Keratinocyte (primary cell): ENCODE results near the gene VASP. TPM values are rescaled to one million over a fixed set of nuclear protein-coding genes. Genes with fewer than 3 reads are reported as not detected.

ENCODE experiments used
- DNase-seq: peaks from one replicate; pipeline ENCODE4 v3.0.0-alpha.2; 2011; ENCODE audit warnings: low read depth, missing footprints, low spot score
- FAIRE-seq: peaks from 2 replicates; lab custom pipeline; 2011; peaks lifted over from hg19 to GRCh38; lab: Jason Lieb, UNC
- H2AFZ ChIP-seq: 2 replicates; pipeline ENCODE4 v1.6.0; 2012; ENCODE audit warnings: low read length, control low read depth, inconsistent platforms; ENCODE audit not compliant: control insufficient read depth
- H3K27ac ChIP-seq: 2 replicates; pipeline ENCODE4 v1.5.1; 2011; ENCODE audit warnings: low read length; ENCODE audit not compliant: control insufficient read depth, insufficient read depth
- H3K27me3 ChIP-seq: 3 replicates; pipeline ENCODE4 v1.6.0; 2011; ENCODE audit warnings: low read length; ENCODE audit not compliant: control insufficient read depth, insufficient read depth; ENCODE audit errors: extremely low read depth
- H3K36me3 ChIP-seq, 2 experiments: 2 replicates in 1 of 2; 3 replicates in 1 of 2; pipeline ENCODE4 v1.5.1; 2011; ENCODE audit warnings: low read length in 2 of 2, mild to moderate bottlenecking in 1 of 2; ENCODE audit not compliant: control insufficient read depth in 2 of 2, insufficient read depth in 2 of 2; ENCODE audit errors: extremely low read depth in 1 of 2
- H3K4me1 ChIP-seq: 3 replicates; pipeline ENCODE4 v1.5.1; 2011; ENCODE audit warnings: low read length; ENCODE audit not compliant: control insufficient read depth, insufficient read depth; ENCODE audit errors: extremely low read depth
- H3K4me2 ChIP-seq: 3 replicates; pipeline ENCODE4 v1.6.0; 2011; ENCODE audit warnings: low read depth, low read length; ENCODE audit not compliant: control insufficient read depth, insufficient read depth; ENCODE audit errors: extremely low read depth
- H3K4me3 ChIP-seq, 3 experiments: fragments of 200-600 bp in 1 of 3; sonication (generic) in 1 of 3; 2 replicates in 2 of 3; 3 replicates in 1 of 3; pipeline ENCODE4 v1.5.1; 2011 to 2016; ENCODE audit warnings: low read length in 3 of 3, mild to moderate bottlenecking in 3 of 3, control low read depth in 2 of 3, inconsistent platforms in 1 of 3, low read depth in 1 of 3, mixed read lengths in 1 of 3, mixed run types in 1 of 3, moderate library complexity in 1 of 3; ENCODE audit not compliant: control insufficient read depth in 2 of 3, insufficient read depth in 2 of 3; ENCODE audit errors: extremely low read depth in 1 of 3
- H3K79me2 ChIP-seq: 2 replicates; pipeline ENCODE4 v1.6.0; 2012; ENCODE audit warnings: low read length; ENCODE audit not compliant: control insufficient read depth, insufficient read depth
- H3K9ac ChIP-seq: 3 replicates; pipeline ENCODE4 v1.6.0; 2011; ENCODE audit warnings: low read length; ENCODE audit not compliant: control insufficient read depth, insufficient read depth; ENCODE audit errors: extremely low read depth
- H3K9me1 ChIP-seq: 3 replicates; pipeline ENCODE4 v1.6.0; 2011; ENCODE audit warnings: low read length; ENCODE audit not compliant: control insufficient read depth, insufficient read depth; ENCODE audit errors: extremely low read depth
- H3K9me3 ChIP-seq: 2 replicates; pipeline ENCODE4 v1.5.1; 2012; ENCODE audit warnings: low read depth, low read length; ENCODE audit not compliant: control insufficient read depth
- H4K20me1 ChIP-seq: 3 replicates; pipeline ENCODE4 v1.6.0; 2011; ENCODE audit warnings: low read length; ENCODE audit not compliant: control insufficient read depth, insufficient read depth; ENCODE audit errors: extremely low read depth
- EZH2 ChIP-seq: IDR thresholded peaks from one replicate; pipeline ENCODE4 v1.6.1; 2012; ENCODE audit warnings: inconsistent platforms, mild to moderate bottlenecking, low read length, moderate library complexity
- dilution Hi-C: fragments of 300-500 bp; cut with MboI; formaldehyde crosslinking; loops from one replicate; pipeline ENCODE4 v1.7.0; 2020; ENCODE audit warnings: low sequenced_read_pairs; ENCODE audit not compliant: extremely low pct_ligation_motif_present
- polyA plus RNA-seq, 5 experiments: library from polyadenylated mRNA; depleted of rRNA in 3 of 5; stranded (reverse) in 3 of 5; stranded (forward) in 1 of 5; unstranded in 1 of 5; fragments of >200 nt; gene quantifications; 1 replicate in 1 of 5; 2 replicates in 3 of 5; 3 replicates in 1 of 5; pipeline versions ENCODE4 v1.2.1 to v1.2.3, GENCODE V29; 2011 to 2012; ENCODE audit warnings: missing spikeins in 2 of 5, low read depth in 1 of 5, low replicate concordance in 1 of 5
- TF ChIP-seq, protein P1 (sequence below), 3 experiments: IDR thresholded peaks in 1 of 3; conservative IDR thresholded peaks in 1 of 3; optimal IDR thresholded peaks in 1 of 3; 2 replicates in 2 of 3; 3 replicates in 1 of 3; pipeline versions ENCODE3 to v1.5.1; 2011; ENCODE audit warnings: low read length in 3 of 3, mild to moderate bottlenecking in 3 of 3, moderate library complexity in 2 of 3, control low read depth in 1 of 3, inconsistent platforms in 1 of 3; ENCODE audit not compliant: insufficient read depth in 2 of 3; ENCODE audit errors: extremely low read depth in 1 of 3

Gene VASP
- polyA plus RNA-seq, 1 donor (not counting 4 experiments of a cell fraction or from before 2014, with no cell fraction given) = 99.0 TPM

GRCh38 chr19:45494261-45494916 is 12.9 kb upstream of the VASP start:
- Histone ChIP-seq H2AFZ (no peak overlapping the region), H3K4me1 (peaks cover 17% of the 10 kb centered on the region)

DNA sequence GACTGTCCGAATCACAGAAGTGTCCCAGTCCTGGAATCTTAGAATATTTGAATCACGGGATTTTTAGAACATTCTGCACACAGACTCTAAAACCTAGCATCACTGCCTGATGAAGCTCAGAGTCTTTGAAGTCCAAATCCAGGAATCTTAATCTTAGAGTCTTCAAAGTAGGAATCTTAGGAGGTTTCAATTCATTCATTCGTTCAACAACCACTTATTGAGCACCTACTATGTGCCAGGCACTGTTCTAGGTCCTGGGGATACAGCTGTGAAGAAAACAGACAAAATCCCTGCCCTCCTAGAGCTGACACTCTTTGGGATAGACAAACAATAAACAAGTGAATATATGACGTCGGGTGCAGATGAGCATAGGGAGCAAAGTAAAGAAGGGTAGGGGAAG is 12.1 kb upstream of the VASP start:
- peaks cover 0 to 4% of the 10 kb centered on the region in 2 experiments for H3K36me3 ChIP-seq
- no peak for TF ChIP-seq EZH2
- TF ChIP-seq, protein P1, sequence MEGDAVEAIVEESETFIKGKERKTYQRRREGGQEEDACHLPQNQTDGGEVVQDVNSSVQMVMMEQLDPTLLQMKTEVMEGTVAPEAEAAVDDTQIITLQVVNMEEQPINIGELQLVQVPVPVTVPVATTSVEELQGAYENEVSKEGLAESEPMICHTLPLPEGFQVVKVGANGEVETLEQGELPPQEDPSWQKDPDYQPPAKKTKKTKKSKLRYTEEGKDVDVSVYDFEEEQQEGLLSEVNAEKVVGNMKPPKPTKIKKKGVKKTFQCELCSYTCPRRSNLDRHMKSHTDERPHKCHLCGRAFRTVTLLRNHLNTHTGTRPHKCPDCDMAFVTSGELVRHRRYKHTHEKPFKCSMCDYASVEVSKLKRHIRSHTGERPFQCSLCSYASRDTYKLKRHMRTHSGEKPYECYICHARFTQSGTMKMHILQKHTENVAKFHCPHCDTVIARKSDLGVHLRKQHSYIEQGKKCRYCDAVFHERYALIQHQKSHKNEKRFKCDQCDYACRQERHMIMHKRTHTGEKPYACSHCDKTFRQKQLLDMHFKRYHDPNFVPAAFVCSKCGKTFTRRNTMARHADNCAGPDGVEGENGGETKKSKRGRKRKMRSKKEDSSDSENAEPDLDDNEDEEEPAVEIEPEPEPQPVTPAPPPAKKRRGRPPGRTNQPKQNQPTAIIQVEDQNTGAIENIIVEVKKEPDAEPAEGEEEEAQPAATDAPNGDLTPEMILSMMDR (optimal IDR thresholded peaks at IDR 0.05 in 1 of 3, IDR thresholded peaks at IDR 0.05 in 1 of 3, conservative IDR thresholded peaks at IDR 0.05 in 1 of 3; ENCODE audit: extremely low read depth in 1 of 3, insufficient read depth in 2 of 3, low read length in 3 of 3) = no peak
- H3K4me3 ChIP-seq = no peak overlapping the region
- no peaks in the 10 kb centered on the region for H3K79me2 ChIP-seq
- peaks cover 18% of the 10 kb centered on the region for H3K4me1 ChIP-seq
- no peaks in the 10 kb centered on the region for H3K27me3 ChIP-seq
- DNase-seq (no peak), FAIRE-seq (no peak)
- H3K4me2 ChIP-seq = no peak overlapping the region
- H3K9me1 ChIP-seq = no peaks in the 10 kb centered on the region
- H2AFZ ChIP-seq = no peak overlapping the region
- no peaks in the 10 kb centered on the region for H4K20me1 ChIP-seq
- H3K9ac ChIP-seq = no peak overlapping the region
- no peak overlapping the region for H3K27ac ChIP-seq
- no peaks in the 10 kb centered on the region for H3K9me3 ChIP-seq
- dilution Hi-C loops = no loop called here

More at GRCh38 chr19:45494261-45494916, 12.9 kb upstream of the VASP start:
- dilution Hi-C loops = no loop called here
- no peak overlapping the region for H3K27ac ChIP-seq
- no peak overlapping the region for H3K9ac ChIP-seq
- no peaks in the 10 kb centered on the region for H3K9me3 ChIP-seq
- H3K36me3 ChIP-seq = peaks cover 0 to 4% of the 10 kb centered on the region in 2 experiments
- TF ChIP-seq, protein P1 (optimal IDR thresholded peaks at IDR 0.05 in 1 of 3, IDR thresholded peaks at IDR 0.05 in 1 of 3, conservative IDR thresholded peaks at IDR 0.05 in 1 of 3; ENCODE audit: extremely low read depth in 1 of 3, insufficient read depth in 2 of 3, low read length in 3 of 3) = no peak
- no peak for TF ChIP-seq EZH2
- H3K27me3 ChIP-seq = no peaks in the 10 kb centered on the region
- FAIRE-seq (no peak), DNase-seq (no peak)
- no peaks in the 10 kb centered on the region for H4K20me1 ChIP-seq
- H3K79me2 ChIP-seq = no peaks in the 10 kb centered on the region
- H3K4me3 ChIP-seq = no peak overlapping the region
- no peaks in the 10 kb centered on the region for H3K9me1 ChIP-seq
- no peak overlapping the region for H3K4me2 ChIP-seq
